Ishikawa (cell line): ENCODE measurements around the gene MYO1E.

Source experiments
- CREB1 ChIP-seq: IDR thresholded peaks from 2 replicates; pipeline ENCODE4 v1.6.1; 2012; ENCODE audit warnings: low read depth
- EP300 ChIP-seq: IDR thresholded peaks from 2 replicates; pipeline ENCODE4 v1.6.1; 2012; ENCODE audit warnings: borderline replicate concordance
- FOXM1 ChIP-seq: IDR thresholded peaks from 2 replicates; pipeline ENCODE4 v1.6.1; 2012; ENCODE audit warnings: low read depth, borderline replicate concordance
- MAX ChIP-seq: IDR thresholded peaks from 2 replicates; pipeline ENCODE4 v1.6.1; 2012
- NFIC ChIP-seq: IDR thresholded peaks from 2 replicates; pipeline ENCODE4 v1.6.1; 2012
- RAD21 ChIP-seq: IDR thresholded peaks from 2 replicates; pipeline ENCODE4 v1.6.1; 2012; ENCODE audit warnings: low read depth
- TAF1 ChIP-seq: IDR thresholded peaks from 2 replicates; pipeline ENCODE4 v1.6.1; 2012; ENCODE audit warnings: low read depth, mild to moderate bottlenecking
- TCF12 ChIP-seq: IDR thresholded peaks from 2 replicates; pipeline ENCODE4 v1.6.1; 2012; ENCODE audit warnings: low read depth
- YY1 ChIP-seq: IDR thresholded peaks from 2 replicates; pipeline ENCODE4 v1.6.1; 2012; ENCODE audit warnings: low read depth

- no peak for TF ChIP-seq MAX
- no peak for TF ChIP-seq RAD21
- TF ChIP-seq EP300: no peak
- no peak for TF ChIP-seq TCF12
- TF ChIP-seq NFIC: no peak
- no peak for TF ChIP-seq CREB1
- TF ChIP-seq FOXM1: no peak
- TF ChIP-seq TAF1: no peak
- no peak for TF ChIP-seq YY1
These were observed 37.8 kb upstream of the MYO1E start for GRCh38 chr15:59410391-59410896.
